ENCODE results near the gene LEMD1. TPM values are rescaled to one million over a fixed set of nuclear protein-coding genes. Genes with fewer than 3 reads are reported as not detected.

The LEMD1 gene
- total and polyA plus RNA-seq, 8 donors: 0.95 to 3.7 (median 1.7) TPM; not detected in 5

DNA sequence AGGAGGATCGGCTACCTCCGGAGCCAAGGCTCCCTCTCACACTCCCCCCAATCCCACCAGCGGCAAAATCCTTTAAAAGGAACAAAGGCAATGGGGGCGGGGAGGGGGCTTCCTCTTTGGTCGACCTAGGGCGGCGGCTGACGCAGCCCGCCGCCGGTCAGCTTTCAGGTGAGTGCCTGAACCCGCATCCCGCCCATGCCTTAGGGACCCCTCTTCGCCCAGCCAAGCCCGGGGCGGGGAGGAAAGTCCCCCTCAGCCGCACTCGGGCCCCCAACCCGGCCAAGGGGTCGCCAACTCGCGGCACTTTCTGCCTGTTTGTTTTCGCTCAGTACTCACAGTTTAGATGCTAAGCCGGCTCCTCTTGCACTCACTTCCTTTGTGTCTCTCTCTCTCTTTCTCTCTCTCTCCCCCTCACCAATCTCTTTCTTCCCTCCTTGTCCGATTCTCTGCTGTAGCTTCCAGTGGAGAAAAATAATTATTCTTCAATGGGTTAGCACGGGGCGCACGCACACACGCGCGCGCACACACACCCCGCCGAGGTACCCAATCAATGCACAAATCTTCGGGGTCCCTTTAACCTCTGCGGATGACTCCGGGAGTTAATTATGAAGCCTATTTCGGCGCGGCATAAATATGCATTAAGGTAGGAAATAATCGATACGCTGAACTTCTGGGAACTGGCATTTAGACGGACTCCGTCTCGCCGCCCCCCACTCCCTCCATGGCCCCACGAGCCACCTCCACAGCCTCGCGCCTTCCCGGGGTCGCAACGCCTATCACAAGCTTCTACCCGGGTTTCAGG lies 33.9 kb upstream of the LEMD1 start, which contains the start of gene BLACAT1:
BLACAT1 (minus strand) TSS at position 465 of the 802 bp plus-strand sequence.
- intact Hi-C loops (cut with DNase I; ENCODE audit: low total_unique reads): no loop called here
- H3K27me3 ChIP-seq: peaks cover 21 to 95% (median 91%) of the 10 kb centered on the region in 3 donors
- no peak within 1 kb of the TSS for H3K27ac ChIP-seq
- H3K4me3 ChIP-seq: peak within 1 kb of the TSS; percentile 25 to 47 (median 30)
- H3K9me3 ChIP-seq: no peaks in the 10 kb centered on the region
- H3K4me1 ChIP-seq: peaks cover 17 to 28% (median 22%) of the 10 kb centered on the region in 4 donors
- 4 to 5% (median 5%) methylated on average over 41 to 53 of the region's 53 CpGs for WGBS, 5 donors
- no peaks in the 10 kb centered on the region for H3K36me3 ChIP-seq
- TF ChIP-seq, protein P1, sequence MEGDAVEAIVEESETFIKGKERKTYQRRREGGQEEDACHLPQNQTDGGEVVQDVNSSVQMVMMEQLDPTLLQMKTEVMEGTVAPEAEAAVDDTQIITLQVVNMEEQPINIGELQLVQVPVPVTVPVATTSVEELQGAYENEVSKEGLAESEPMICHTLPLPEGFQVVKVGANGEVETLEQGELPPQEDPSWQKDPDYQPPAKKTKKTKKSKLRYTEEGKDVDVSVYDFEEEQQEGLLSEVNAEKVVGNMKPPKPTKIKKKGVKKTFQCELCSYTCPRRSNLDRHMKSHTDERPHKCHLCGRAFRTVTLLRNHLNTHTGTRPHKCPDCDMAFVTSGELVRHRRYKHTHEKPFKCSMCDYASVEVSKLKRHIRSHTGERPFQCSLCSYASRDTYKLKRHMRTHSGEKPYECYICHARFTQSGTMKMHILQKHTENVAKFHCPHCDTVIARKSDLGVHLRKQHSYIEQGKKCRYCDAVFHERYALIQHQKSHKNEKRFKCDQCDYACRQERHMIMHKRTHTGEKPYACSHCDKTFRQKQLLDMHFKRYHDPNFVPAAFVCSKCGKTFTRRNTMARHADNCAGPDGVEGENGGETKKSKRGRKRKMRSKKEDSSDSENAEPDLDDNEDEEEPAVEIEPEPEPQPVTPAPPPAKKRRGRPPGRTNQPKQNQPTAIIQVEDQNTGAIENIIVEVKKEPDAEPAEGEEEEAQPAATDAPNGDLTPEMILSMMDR (IDR thresholded peaks at IDR 0.05): no peak
- TF ChIP-seq POLR2AphosphoS5 (IDR thresholded peaks at IDR 0.05) (no peak), POLR2A (IDR thresholded peaks at IDR 0.05) (no peak), EP300 (IDR thresholded peaks at IDR 0.05) (no peak)
- no peak for DNase-seq

DNA sequence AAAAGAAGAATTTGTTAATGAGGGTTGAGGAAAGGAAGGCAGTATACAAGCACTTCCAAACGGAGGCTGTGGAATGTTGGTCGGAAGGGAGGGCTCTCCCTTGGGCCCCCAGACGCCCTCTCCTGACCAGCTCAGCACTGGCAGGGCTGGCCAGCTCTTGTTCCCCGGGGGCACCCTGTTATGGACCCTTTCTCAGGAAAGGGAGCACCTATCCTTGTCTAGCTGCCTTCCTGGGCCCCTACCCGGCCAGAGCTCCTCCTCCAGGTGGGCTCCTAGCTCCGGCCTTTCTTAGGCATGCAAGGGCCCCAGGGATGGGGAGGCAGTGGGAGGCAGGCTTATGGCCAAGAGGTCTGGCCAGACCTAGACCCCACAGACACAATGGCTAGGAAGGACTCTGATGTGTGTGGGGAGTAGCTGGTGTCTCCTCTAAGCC lies 33.1 kb upstream of the LEMD1 start:
- H3K4me3 ChIP-seq: no peak overlapping the region
- 30 to 44% (median 36%) methylated on average over 5 to 6 of the region's 6 CpGs for WGBS, 5 donors
- TF ChIP-seq, protein P1 (IDR thresholded peaks at IDR 0.05): no peak
- TF ChIP-seq EP300 (IDR thresholded peaks at IDR 0.05) (no peak), POLR2A (IDR thresholded peaks at IDR 0.05) (no peak), POLR2AphosphoS5 (IDR thresholded peaks at IDR 0.05) (no peak)
- peaks cover 21 to 97% (median 94%) of the 10 kb centered on the region in 3 donors for H3K27me3 ChIP-seq
- intact Hi-C loops (cut with DNase I; ENCODE audit: low total_unique reads): no loop called here
- H3K4me1 ChIP-seq: peaks cover 17 to 33% (median 24%) of the 10 kb centered on the region in 4 donors
- no peaks in the 10 kb centered on the region for H3K9me3 ChIP-seq
- no peak overlapping the region for H3K27ac ChIP-seq
- no peak for DNase-seq
- no peaks in the 10 kb centered on the region for H3K36me3 ChIP-seq

DNA sequence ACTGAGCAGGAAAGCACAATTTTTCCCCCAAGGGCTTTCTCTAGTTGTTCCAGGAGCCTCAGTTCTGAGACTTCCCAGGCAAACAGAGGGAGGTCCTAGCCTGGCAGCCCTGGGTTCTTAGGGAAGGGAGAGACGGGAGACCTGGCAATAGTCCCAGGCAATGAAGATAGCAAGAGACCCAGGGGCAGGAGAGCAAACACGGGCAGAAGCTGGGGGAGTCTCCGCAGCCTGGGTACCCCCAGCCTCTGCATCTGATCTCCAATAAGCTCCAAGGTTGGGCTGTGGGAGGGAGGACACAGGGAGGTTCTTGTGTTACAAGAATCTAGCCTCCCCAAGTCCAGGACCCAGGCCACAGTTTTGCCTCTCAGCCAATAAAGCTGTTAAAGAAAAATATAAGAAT lies 31.6 kb upstream of the LEMD1 start:
- Histone ChIP-seq H3K36me3 (no peaks in the 10 kb centered on the region), H3K4me3 (no peak overlapping the region), H3K4me1 (peaks cover 17 to 44% (median 26%) of the 10 kb centered on the region in 4 donors), H3K27me3 (peaks cover 21 to 94% (median 88%) of the 10 kb centered on the region in 3 donors), H3K9me3 (no peaks in the 10 kb centered on the region), H3K27ac (no peak overlapping the region)
- DNase-seq: no peak
- intact Hi-C loops (cut with DNase I; ENCODE audit: low total_unique reads): no loop called here
- TF ChIP-seq EP300 (IDR thresholded peaks at IDR 0.05): no peak
- TF ChIP-seq, protein P1 (IDR thresholded peaks at IDR 0.05): no peak
- no peak for TF ChIP-seq POLR2AphosphoS5 (IDR thresholded peaks at IDR 0.05)
- TF ChIP-seq POLR2A (IDR thresholded peaks at IDR 0.05): no peak
- WGBS, 5 donors: 15 to 28% (median 21%) methylated on average over 3 of the region's 3 CpGs

DNA sequence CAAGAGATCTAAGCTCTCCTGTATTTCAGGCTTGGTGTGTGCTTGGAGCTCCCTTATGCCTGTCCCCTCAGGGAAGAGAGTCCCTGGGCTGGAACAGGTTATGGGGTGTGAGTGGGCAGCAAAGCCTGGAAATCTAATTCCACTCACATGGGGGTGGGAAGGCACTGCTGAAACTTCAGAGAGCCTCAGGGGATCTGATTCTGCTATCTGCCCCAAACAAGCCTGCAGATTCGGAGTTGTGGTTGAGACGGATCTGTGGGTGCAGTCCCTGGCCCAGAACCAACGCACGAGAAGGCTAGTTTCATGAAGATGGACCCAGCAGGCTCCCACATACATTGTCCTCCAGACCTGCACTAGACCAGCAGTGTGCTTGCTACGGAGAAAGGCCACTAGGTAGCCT lies 31.1 kb upstream of the LEMD1 start:
- intact Hi-C loops (cut with DNase I; ENCODE audit: low total_unique reads): no loop called here
- WGBS, 5 donors: 59 to 71% (median 68%) methylated on average over 4 to 5 of the region's 5 CpGs
- H3K27ac ChIP-seq: no peak overlapping the region

More for the DNA sequence above, 31.1 kb upstream of the LEMD1 start:
- TF ChIP-seq EP300 (IDR thresholded peaks at IDR 0.05): no peak
- TF ChIP-seq POLR2AphosphoS5 (IDR thresholded peaks at IDR 0.05): no peak
- TF ChIP-seq, protein P1 (IDR thresholded peaks at IDR 0.05): no peak
- no peak for TF ChIP-seq POLR2A (IDR thresholded peaks at IDR 0.05)
- no peaks in the 10 kb centered on the region for H3K36me3 ChIP-seq
- no peaks in the 10 kb centered on the region for H3K9me3 ChIP-seq
- peaks cover 17 to 45% (median 26%) of the 10 kb centered on the region in 4 donors for H3K4me1 ChIP-seq
- peaks cover 21 to 94% (median 82%) of the 10 kb centered on the region in 3 donors for H3K27me3 ChIP-seq
- no peak overlapping the region for H3K4me3 ChIP-seq
- no peak for DNase-seq

Measured in stomach (tissue), 9 donors.